ENCODE measurements around the gene LRBA.
"Not testable (repeated sequence)": the region's sequence is repeated elsewhere in the genome, so short reads cannot be mapped to it uniquely, and the experiment has no call there.

LRBA gene

DNA sequence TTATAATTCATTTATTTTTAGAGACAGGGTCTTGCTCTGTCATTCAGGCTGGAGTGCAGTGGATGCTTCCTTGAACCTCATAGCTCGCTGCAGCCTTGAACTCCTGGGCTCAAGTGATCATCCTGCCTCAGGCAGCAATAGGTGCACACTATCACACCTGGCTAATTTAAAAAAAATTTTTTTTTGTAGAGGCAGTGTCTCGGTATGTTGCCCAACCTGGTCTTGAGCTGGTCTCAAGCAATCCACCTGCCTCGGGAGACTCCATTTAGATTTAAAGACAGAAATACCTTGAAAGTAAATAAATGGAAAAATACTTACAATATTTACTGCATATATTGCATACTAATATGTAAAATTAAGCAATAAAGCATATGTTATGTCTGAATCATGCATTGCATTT, 473.4 kb downstream of the LRBA start:
- TF ChIP-seq CTCF (IDR thresholded peaks at IDR 0.05; ENCODE audit: low read depth, low read length, poor library complexity, severe bottlenecking) (no peak), EZH2phosphoT487 (IDR thresholded peaks at IDR 0.05; ENCODE audit: borderline replicate concordance, low read length) (no peak)
- Histone ChIP-seq H3K4me2 (ENCODE audit: low read length) (no peak overlapping the region), H3K9me3 (ENCODE audit: control insufficient read depth, insufficient read depth, low read length) (no peaks in the 10 kb centered on the region), H3K4me1 (ENCODE audit: control insufficient read depth, low read length) (no peaks in the 10 kb centered on the region), H3K27ac (ENCODE audit: low read depth, low read length) (no peak overlapping the region), H4K20me1 (ENCODE audit: control insufficient read depth, insufficient read depth, low read depth, low read length) (no peaks in the 10 kb centered on the region), H3K9me2 (replicated peaks; ENCODE audit: control insufficient read depth, low read length) (no peaks in the 10 kb centered on the region), H3K79me2 (ENCODE audit: control insufficient read depth, low read length) (no peaks in the 10 kb centered on the region), H3F3A (ENCODE audit: control insufficient read depth, insufficient read depth) (no peaks in the 10 kb centered on the region), H3K27me3 (ENCODE audit: control insufficient read depth, low read length) (no peaks in the 10 kb centered on the region), H3K4me3 (ENCODE audit: low read length) (no peak overlapping the region), H3K36me3 (ENCODE audit: control insufficient read depth, low read length) (no peaks in the 10 kb centered on the region)

GRCh38 chr4:150540959-150541360, 474.1 kb downstream of the LRBA start:
- no peak for TF ChIP-seq EZH2phosphoT487 (IDR thresholded peaks at IDR 0.05; ENCODE audit: borderline replicate concordance, low read length)
- no peak for TF ChIP-seq CTCF (IDR thresholded peaks at IDR 0.05; ENCODE audit: low read depth, low read length, poor library complexity, severe bottlenecking)
- no peaks in the 10 kb centered on the region for H3K36me3 ChIP-seq (ENCODE audit: control insufficient read depth, low read length)
- H3K27ac ChIP-seq (ENCODE audit: low read depth, low read length): no peak overlapping the region
- no peaks in the 10 kb centered on the region for H3K9me3 ChIP-seq (ENCODE audit: control insufficient read depth, insufficient read depth, low read length)
- no peaks in the 10 kb centered on the region for H3K79me2 ChIP-seq (ENCODE audit: control insufficient read depth, low read length)
- H3K4me3 ChIP-seq (ENCODE audit: low read length): no peak overlapping the region
- no peaks in the 10 kb centered on the region for H3K4me1 ChIP-seq (ENCODE audit: control insufficient read depth, low read length)
- H3K9me2 ChIP-seq (replicated peaks; ENCODE audit: control insufficient read depth, low read length): no peaks in the 10 kb centered on the region
- H3K27me3 ChIP-seq (ENCODE audit: control insufficient read depth, low read length): no peaks in the 10 kb centered on the region
- no peaks in the 10 kb centered on the region for H3F3A ChIP-seq (ENCODE audit: control insufficient read depth, insufficient read depth)
- H4K20me1 ChIP-seq (ENCODE audit: control insufficient read depth, insufficient read depth, low read depth, low read length): no peaks in the 10 kb centered on the region
- H3K4me2 ChIP-seq (ENCODE audit: low read length): no peak overlapping the region

DNA sequence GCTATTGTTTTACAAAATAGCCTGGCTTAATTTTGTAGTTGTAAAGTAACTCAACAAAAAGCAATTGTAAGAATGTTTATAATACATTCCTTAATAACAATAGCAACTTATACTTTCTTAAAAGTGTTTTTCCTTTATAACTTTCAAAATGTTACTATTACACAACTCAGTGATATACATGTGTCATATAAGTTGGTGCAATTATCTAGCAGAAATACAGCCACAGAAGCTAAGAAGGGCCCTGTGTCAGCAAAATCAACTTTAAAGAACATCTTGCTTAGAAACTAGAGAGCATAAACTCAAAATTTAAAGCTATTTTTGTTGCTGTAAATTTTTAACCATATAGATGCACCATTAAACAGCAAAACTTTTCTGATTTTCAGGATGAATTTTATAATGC, 474.5 kb downstream of the LRBA start:
- Histone ChIP-seq H3K4me2 (ENCODE audit: low read length) (no peak overlapping the region), H4K20me1 (ENCODE audit: control insufficient read depth, insufficient read depth, low read depth, low read length) (no peaks in the 10 kb centered on the region), H3K4me1 (ENCODE audit: control insufficient read depth, low read length) (no peaks in the 10 kb centered on the region), H3K27me3 (ENCODE audit: control insufficient read depth, low read length) (no peaks in the 10 kb centered on the region), H3K27ac (ENCODE audit: low read depth, low read length) (no peak overlapping the region), H3K9me2 (replicated peaks; ENCODE audit: control insufficient read depth, low read length) (no peaks in the 10 kb centered on the region), H3F3A (ENCODE audit: control insufficient read depth, insufficient read depth) (no peaks in the 10 kb centered on the region), H3K4me3 (ENCODE audit: low read length) (no peak overlapping the region), H3K9me3 (ENCODE audit: control insufficient read depth, insufficient read depth, low read length) (no peaks in the 10 kb centered on the region), H3K79me2 (ENCODE audit: control insufficient read depth, low read length) (no peaks in the 10 kb centered on the region), H3K36me3 (ENCODE audit: control insufficient read depth, low read length) (no peaks in the 10 kb centered on the region)
- TF ChIP-seq CTCF (IDR thresholded peaks at IDR 0.05; ENCODE audit: low read depth, low read length, poor library complexity, severe bottlenecking) (no peak), EZH2phosphoT487 (IDR thresholded peaks at IDR 0.05; ENCODE audit: borderline replicate concordance, low read length) (no peak)

GRCh38 chr4:150537911-150538310, 477.2 kb downstream of the LRBA start:
- not testable (repeated sequence) for H3K79me2 ChIP-seq (ENCODE audit: control insufficient read depth, low read length); H3K9me2 ChIP-seq (replicated peaks; ENCODE audit: control insufficient read depth, low read length)

More at GRCh38 chr4:150537911-150538310, 477.2 kb downstream of the LRBA start:
- H3K27me3 ChIP-seq (ENCODE audit: control insufficient read depth, low read length); H3K36me3 ChIP-seq (ENCODE audit: control insufficient read depth, low read length); H4K20me1 ChIP-seq (ENCODE audit: control insufficient read depth, insufficient read depth, low read depth, low read length); H3K4me3 ChIP-seq (ENCODE audit: low read length); H3K27ac ChIP-seq (ENCODE audit: low read depth, low read length); H3F3A ChIP-seq (ENCODE audit: control insufficient read depth, insufficient read depth); H3K9me3 ChIP-seq (ENCODE audit: control insufficient read depth, insufficient read depth, low read length); H3K4me1 ChIP-seq (ENCODE audit: control insufficient read depth, low read length); H3K4me2 ChIP-seq (ENCODE audit: low read length): not testable (repeated sequence)
